GM19240 (cell line): Measurements from ENCODE around the gene RHBDF1.

Experiments
- DNase-seq: peaks from one replicate; pipeline ENCODE4 v3.0.0; 2011; ENCODE audit warnings: low spot score; ENCODE audit not compliant: insufficient read length

Gene RHBDF1, protein sequence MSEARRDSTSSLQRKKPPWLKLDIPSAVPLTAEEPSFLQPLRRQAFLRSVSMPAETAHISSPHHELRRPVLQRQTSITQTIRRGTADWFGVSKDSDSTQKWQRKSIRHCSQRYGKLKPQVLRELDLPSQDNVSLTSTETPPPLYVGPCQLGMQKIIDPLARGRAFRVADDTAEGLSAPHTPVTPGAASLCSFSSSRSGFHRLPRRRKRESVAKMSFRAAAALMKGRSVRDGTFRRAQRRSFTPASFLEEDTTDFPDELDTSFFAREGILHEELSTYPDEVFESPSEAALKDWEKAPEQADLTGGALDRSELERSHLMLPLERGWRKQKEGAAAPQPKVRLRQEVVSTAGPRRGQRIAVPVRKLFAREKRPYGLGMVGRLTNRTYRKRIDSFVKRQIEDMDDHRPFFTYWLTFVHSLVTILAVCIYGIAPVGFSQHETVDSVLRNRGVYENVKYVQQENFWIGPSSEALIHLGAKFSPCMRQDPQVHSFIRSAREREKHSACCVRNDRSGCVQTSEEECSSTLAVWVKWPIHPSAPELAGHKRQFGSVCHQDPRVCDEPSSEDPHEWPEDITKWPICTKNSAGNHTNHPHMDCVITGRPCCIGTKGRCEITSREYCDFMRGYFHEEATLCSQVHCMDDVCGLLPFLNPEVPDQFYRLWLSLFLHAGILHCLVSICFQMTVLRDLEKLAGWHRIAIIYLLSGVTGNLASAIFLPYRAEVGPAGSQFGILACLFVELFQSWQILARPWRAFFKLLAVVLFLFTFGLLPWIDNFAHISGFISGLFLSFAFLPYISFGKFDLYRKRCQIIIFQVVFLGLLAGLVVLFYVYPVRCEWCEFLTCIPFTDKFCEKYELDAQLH

DNA sequence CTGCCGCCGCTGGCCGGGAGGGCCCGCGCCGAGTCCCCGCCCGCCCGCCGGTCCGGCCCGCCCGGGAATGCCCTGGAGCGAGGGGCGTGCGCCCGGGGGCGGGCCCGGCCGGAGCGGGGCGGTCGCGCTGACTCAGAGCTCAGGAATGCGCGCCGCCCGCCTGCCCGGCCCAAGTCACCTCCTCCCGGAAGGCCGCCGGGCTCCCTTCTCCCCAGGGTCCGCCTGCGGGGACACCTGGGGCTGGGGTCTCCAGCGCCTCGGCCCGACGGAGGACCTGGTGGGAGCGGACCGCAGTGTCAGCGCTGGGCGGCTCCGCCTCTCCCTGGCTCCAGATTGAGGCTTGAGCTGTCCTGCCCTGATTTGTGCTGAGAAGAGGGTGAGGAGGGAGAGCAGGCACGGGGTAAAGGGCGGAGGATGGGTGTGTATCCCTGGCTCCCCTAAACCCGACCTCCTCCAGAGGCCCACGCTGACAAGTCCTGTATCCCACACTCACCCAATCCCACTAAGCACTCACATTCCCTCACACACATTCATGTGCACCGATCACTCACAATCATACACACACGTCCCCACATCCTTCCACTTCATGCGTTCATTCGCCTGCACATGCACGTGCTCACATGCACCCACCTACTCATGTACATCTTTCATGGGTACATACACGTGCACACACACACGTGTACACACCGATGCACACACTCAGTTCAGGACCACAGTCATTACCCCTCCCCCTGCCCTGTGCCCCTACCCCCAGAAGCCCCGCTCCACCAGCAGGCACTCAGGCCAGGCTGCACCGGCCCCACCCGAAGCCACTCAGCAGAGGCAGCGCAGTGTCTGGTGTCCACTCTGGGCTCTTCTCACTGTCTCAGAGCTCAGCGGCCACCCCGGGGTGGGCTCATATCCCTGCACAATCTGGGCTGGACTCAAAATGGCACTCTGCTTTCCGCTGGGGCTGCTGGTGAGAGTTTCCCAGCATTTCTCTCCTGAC, at the start of gene RHBDF1:
RHBDF1 (minus strand) TSS at position 71 of the 988 bp plus-strand sequence. CDS start 7,616 bp downstream, outside the sequence.
- no peak for DNase-seq

DNA sequence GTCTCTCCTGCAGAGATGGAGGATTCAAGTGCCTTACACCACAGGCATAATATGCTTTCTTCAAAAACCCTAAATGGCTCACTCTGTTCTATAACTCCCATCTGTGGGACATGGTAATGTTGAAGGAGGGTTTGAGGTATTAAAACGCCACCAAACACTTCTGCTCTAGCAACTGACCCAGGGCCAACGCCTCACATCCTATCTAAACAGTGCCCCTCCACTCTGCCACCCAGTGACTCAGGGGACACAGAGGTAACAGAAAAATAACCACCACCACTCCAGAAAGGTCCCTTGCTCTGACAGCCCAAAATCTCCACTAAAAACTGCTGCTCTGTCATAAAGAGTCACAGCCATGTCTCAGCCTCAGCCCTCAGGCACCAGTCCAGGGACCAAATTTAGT, 48.3 kb upstream of the RHBDF1 start:
- DNase-seq = no peak

DNA sequence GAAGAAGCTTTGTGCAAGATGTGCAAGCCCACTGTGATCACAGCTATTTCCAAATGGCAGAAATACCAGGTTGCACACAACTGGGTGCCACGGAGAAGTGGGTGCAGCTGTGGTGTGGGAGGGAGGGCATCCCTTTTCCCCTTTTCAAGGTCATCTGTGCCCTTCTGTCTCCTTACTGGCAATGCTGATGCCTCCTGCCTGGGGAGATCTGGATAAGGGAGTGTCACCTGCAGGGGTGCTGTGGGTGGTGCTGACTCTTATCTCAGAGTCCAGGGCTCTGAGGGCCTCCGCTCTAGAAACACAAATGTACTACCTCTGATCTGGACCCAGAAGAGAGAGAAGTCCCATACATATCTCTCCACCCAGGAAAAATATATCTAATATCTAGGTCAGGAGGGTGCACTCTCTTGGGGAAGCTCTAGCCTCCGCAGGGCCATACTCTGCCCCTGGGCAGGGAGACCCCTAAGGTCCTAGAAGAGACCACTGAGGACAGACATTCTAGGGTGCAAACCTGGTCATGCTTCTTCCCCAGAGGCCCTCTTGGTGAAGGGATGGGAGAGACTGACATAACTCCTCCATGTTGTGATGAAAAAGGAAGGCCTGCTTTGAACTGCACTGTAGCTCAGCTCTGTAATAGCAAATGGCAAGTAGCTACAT, 47.5 kb upstream of the RHBDF1 start:
- no peak for DNase-seq

DNA sequence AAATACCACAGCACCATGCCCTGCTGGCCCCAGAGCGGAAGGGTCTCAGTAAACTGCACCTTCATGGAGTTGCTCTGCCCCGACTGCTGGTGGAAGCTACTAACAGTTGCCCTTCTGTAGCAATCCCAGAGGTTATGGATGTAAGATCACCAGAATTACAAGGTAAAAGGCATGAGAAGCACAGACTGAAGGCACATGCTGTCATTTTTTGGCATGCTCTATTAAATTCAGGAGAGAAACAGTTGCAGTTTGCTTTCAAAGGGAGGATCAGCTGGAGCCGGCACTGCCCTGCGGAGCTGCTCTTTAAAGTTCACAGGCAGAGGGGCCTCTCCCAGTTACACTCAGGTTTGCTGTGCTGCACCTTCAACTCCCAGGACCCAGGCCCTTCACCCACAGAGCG, 46.9 kb upstream of the RHBDF1 start:
- no peak for DNase-seq

DNA sequence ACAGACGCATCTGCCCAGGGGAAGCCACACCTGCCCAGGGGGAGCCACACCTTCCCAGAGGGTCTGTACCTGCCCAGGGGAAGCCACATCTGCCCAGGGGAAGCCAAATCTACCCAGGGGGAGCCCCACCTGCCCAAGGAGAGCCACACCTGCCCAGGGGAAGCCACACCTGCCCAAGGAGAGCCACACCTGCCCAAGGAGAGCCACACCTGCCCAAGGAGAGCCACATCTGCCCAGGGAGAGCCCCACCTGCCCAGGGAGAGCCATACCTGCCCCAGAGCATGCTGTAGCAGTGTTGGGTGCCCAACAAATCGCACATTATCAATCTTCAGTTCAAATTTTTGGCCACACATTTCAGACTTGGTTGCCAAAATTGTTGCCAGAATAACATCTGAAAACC, 46.4 kb upstream of the RHBDF1 start:
- no peak for DNase-seq

DNA sequence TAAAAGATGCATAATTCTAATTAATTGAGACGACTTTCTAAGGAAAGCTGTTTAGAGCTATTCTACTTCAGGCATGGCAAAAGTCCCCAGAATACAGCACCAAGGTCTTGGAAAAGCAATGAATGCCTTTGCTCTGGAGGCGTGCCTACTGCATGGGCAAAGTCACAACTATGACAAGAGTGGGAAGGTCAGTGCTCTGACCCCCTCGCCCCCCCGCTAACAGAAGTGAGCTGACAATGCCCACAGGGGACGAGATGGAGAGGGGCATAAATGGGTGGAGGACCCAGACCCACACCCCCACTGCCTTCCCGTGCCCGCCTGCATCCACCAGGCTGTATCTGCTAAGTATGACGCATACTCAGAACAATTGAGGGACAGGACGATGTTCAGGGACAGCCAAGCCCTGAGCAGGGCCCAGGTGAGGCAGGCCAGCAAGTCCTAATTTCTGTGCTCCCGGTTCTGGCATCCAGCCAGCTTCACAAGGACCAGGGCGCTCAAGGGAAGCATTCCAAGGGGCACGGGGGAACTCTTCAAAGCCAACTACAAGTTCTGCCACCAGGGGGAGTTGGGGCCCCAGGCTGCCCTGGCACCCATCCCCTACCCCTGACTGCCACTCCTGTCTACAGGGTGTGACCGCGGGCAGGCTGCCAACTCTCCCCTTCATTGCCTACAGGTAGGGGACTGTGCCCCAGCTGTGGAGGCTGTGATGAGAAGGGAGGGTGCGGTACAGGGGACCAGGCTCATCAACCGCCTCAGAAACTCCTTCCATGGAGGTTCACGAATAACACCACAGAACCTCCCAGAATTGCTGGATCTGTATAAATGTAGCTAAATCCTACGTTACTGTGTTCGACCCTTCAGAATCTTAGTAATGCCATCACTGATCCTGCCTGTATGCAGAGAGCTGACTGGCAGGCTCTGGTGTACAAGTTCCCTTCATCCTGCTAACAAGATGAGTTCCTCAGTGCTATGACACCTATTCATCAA, 45.2 kb upstream of the RHBDF1 start:
- DNase-seq = peak; percentile 50

DNA sequence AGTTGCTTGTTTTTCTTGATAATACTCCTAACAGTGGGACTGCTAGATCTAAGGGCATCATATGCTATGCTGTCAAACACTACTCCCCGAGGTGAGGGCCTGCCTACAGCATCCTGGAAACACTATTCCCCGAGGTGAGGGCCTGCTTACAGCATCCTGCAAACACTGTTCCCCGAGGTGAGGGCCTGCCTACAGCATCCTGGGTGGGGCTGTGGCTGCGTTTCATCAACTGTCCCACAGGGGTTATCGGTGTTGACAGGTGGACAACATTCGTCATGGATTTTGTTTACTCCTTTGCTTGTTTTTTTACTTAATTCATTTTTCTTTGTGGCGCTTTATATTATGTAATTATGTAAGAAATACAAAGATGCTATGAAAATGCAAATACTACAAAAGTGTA, 43.6 kb upstream of the RHBDF1 start:
- no peak for DNase-seq

DNA sequence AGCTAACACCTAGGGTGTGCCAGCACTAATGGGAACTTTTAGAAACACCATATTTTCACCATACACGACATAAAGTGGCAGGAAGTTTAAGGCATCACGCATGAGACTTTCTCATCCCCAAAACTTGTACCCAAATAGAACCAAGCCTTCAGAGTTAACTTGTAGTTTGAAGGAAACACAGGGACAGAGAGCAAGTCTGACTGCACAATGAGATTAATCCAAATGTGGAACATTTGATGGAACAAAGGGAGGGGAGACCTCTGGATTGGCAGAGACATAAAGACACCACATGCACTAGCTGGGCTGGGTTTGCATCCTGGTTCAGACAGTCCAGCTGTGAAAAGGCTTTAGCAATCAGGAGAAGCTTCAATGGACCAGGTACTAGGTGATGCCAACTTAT, 41.9 kb upstream of the RHBDF1 start:
- no peak for DNase-seq

DNA sequence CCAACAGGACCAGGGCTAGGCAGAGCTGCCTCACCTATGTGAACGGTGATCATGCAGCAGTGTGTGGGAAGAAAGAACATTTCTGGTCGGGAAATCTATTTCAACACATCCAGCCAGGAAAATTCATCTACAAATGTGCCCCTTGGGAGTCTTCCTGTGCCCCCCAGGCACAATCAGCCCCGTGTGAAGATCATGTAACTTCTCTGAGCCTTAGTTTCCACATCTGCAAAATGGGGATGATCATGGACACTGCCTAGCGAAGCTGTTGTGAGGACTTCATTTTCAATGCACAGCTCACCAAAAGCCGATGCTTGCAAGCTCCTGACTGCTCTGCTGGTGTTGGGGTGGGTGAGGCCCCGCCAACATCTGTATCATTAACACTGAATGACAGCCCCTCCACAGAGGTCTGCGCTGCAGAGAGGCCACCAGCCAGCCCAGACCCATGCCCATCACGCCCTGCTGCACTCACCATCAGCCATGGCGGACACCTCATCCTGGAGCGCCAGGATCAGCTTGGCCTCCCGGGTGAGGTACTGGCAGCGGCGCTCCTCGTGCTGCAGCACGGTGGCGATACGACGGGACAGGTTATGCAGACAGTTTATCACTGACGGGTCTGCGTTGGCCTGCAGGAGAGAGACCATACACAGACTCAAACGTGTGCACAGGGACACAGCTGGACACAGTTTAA, 39.9 kb upstream of the RHBDF1 start:
- DNase-seq = no peak

DNA sequence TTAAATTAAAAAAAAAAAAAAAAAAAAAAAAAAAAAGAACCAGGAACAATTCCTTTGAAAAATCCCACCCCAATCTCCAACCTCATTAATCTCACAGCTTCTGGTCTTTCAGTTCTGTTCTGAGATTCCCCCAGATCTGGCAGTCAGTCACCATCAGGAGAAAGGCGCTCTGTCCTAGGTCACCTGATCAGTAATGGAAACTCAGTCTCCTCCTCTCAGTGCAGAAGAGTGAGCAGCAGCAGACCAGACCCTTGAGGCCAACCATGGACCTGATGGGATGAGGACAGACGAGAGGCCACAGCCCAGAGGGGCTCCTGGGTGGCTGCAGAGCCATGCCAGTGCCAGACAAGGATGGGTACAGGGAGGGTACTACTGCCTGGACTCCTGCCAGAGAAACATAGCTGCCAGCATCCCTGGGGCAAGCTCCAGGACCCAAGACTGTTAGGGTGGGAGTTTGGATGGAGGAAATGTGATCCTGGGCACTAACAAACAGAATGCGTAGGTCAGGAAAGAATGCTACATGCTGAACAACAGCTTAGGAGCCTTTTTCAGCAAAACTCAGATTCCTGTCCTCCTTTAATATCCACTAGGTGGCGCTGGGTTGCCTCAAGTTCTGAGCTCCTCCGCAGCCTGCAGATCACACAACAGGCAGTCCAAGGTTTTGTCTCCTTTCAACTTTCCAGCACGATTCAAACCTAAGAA, 34.3 kb upstream of the RHBDF1 start:
- DNase-seq = peak; percentile 70

DNA sequence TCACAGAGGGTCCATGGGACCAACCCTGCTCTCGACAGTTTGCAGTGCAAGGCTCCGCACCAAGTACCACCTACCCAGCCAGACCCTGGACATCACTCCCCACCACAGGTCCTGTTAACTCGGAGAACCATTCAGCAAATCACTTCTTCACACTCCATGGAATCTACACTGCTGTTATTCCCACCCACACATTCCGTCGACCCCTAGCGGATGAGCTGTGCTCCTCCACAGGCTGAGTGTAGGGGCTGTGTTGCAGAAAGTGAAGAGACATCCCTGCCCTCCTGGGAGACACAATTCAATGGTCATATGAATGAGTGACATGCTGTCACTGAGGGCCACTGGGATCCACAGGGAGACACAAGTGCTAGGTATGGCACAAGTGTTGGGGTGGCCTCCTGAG, 33.1 kb upstream of the RHBDF1 start:
- no peak for DNase-seq

DNA sequence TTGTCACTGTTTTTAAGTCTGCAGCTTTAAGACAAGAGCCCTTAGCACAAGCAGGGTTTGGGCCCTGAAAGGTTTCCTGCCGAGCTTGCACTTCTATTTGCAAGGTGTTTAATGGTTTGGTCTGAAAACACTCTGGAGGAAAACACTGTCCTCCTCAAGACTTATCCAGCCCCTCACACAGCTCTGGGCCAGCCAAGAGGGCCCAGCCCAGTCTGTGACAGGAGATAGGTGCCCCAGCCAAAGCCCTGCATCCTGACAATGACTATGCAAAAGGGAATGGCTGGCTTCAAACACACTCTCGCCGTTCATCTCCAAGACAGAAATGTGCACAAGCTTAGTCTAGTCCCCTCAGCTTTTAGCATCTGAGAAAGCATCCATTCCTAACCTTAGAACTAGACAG, 32.5 kb upstream of the RHBDF1 start:
- DNase-seq = no peak

DNA sequence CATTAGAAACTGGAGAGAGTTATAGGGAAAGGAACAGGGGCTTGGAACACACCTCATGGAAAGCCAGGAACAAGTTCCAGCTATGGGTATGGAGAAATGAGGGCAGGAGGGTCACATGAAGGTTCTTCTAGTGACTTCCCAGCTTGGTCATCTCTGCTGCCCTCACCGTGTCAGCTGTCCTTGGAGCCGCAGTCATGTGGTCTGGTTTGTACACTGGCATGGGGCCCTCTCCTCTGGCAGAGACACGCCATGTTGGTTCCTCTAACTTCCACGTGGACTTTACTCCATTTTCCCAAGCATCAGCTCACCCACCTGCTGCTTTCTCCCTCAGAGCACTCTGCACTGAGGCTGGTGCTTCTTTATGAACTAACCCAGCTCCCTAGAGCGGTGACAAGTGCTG, 31.9 kb upstream of the RHBDF1 start:
- DNase-seq = no peak

DNA sequence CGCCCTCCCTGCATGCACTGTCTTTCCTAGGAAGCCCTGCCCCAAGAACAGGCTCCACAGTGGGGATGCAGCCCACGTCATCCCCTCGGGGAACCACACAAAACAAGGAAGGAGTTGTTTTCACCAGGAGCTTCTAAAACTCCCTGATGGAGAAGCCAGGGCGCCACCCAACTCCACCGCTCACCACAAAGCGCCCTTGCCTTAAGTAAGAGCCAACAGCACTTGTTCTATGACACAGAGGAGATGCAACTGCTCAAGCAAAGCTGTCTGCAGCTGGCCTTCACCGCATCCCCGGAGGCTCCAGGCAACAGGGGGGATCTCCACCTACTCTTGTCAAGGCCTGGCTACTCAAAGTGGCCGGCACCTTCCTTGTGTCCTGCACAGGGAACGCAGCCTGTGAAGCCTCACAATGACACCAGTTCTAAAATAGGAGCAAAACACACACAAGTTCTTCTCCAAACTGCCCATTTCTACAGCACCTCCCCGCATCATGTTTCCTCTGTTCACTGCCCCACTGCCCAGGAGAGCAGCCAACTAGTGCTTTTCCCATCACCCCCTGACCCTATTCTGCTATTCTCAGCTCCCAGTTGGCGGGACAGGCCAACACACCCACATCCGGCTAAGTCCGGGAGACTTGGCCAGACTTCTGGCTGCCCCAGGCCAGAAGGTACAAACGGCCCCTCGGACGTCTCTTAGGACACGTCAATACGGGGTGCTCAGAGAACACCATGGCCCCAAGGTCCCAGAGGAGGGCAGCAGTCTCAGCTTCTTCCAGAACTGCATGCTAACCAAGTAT, 29.8 kb upstream of the RHBDF1 start:
- no peak for DNase-seq

DNA sequence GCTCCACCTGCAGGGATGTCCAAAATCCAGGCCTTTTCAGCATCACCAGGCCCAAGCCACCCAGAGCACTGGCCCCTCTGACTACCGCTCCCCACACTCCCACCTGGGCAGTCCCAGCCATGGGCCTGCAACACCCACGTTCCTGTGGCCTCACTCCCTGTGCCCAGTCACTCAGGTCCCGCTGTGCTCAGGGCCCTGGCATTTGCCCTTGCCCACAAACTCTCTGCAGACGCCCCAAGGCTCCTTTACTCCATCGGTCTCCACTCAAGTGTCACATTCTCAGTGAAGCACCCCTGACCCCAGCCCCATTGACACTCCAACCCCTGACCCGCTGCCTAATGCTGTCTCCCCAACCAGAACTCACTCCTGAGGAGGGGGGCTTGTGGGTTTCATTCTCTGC, 29.2 kb upstream of the RHBDF1 start:
- no peak for DNase-seq

DNA sequence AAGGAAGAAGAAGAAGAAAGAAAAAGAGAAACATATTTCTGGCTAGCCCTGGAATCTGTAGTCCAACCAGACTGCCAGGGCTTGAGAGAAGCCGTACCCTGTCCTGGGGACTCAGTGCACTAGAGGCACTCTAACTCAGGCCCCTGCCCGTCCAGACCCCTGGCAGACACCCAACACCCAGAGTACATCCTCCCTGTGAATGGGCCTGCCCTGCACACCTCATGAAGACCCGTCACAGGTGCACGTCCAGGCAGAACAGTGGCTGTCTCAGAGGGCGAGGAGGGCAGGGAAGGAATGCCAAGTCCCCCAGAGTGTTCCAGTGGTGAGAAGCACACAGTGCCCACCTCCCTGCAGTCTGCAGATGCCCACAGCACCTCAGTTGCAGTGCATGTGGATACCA, 28.6 kb upstream of the RHBDF1 start:
- no peak for DNase-seq

DNA sequence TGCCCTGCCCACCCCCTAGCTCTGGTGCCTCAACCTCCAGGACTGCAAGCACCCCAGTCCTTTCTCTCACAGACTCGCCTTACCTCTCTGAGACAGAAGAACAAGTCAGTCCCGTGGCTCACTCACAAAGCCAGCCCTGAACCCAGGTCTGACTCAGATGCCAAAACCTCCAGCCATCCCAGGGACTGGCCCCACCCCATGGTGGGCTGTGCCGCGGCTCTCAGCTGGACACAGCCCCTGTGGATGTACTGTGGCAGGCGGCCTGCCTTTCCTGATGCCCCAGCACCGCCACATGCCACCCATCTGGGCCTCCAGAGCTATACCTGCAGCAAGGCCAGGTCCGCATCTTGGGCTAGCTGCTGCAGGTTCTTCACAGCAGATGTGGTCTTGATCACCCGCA, 25.4 kb upstream of the RHBDF1 start:
- DNase-seq = no peak

DNA sequence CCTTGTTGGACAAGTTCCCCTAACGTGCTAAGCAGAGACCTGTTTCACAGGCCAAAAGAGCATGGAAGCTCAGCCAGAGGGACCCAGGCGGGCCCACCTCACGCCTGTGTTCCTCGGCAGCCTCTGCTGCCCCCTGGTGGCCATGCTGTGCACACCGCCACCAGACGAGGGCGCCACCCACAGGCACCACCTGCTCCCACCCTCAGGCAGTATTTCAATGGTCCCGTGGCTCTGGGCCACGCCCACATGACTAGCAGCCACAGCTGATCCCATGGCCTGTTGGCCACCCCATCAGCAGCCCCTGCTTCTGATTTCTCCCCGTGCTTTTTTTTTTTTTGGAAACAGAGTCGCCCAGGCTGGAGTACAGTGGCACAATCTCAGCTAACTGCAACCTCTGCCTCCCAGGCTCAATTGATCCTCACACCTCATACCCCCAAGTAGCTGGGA, 24.5 kb upstream of the RHBDF1 start:
- peak; percentile 95 for DNase-seq
